ENCODE measurements around the gene THY1. TPM values are rescaled to one million over a fixed set of nuclear protein-coding genes. Genes with fewer than 3 reads are reported as not detected.

THY1 gene
- total and polyA plus RNA-seq, 9 of the 15 experiments (the other 6 are each of a cell fraction or from before 2014, with no cell fraction given) = 0.07 to 0.40 (median 0.16) TPM; not detected in 5

DNA sequence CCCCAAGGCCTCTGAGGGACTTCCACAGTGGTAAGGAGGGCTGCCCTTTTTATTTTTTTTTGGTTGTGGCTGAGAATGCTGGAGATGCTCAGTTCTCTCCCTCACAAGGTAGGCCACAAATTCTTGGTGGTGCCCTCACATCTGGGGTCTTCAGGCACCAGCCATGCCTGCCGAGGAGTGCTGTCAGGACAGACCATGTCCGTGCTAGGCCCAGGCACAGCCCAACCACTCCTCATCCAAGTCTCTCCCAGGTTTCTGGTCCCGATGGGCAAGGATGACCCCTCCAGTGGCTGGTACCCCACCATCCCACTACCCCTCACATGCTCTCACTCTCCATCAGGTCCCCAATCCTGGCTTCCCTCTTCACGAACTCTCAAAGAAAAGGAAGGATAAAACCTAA lies 4.2 kb downstream of the THY1 start:
- intact Hi-C loops (cut with micrococcal nuclease) (no loop called here), in situ Hi-C loops (cut with MboI) (no loop called here)
- no peaks in the 10 kb centered on the region for H3K79me2 ChIP-seq (ENCODE audit: control insufficient read depth, insufficient read depth, low read length)
- no peak overlapping the region for H3K4me3 ChIP-seq
- DNase-seq (ENCODE audit: extremely low read depth in 1 of 4, low spot score in 3 of 4) (no peak), FAIRE-seq (no peak), ATAC-seq (no peak)
- H3K9me1 ChIP-seq (ENCODE audit: control insufficient read depth, insufficient read depth, low read length) = no peaks in the 10 kb centered on the region
- H3K4me1 ChIP-seq (replicated peaks in 1 of 2; ENCODE audit: control insufficient read depth in 2 of 2, insufficient read depth in 2 of 2, low read length in 2 of 2) = peaks cover 0 to 16% of the 10 kb centered on the region in 2 experiments; a peak in 2 of 5 replicates
- POLR2A ChIA-PET = no interaction called here
- H4K20me1 ChIP-seq (replicated peaks; ENCODE audit: control insufficient read depth, insufficient read depth, low read length) = 0 out of 2 replicates have a peak, but pooled peaks cover 2% of the 10 kb centered on the region
- H3K9ac ChIP-seq (ENCODE audit: insufficient read depth in 1 of 2, low read depth in 2 of 2, low read length in 2 of 2) = no peak overlapping the region
- 38% methylated on average over 4 of the region's 4 CpGs for WGBS (ENCODE audit: insufficient coverage, low coverage, missing lambda C conversion rate)
- CTCF ChIA-PET (ENCODE audit: low intra/inter-chr PET ratio) = no interaction called here
- H3K27me3 ChIP-seq (ENCODE audit: control insufficient read depth in 2 of 2, insufficient read depth in 2 of 2, low read length in 2 of 2) = peaks cover 0 to 16% of the 10 kb centered on the region in 2 experiments; a peak in 1 of 5 replicates
- H3K9me3 ChIP-seq (replicated peaks; ENCODE audit: control insufficient read depth, insufficient read depth, low read depth, low read length) = no peaks in the 10 kb centered on the region
- TF ChIP-seq, protein P1, sequence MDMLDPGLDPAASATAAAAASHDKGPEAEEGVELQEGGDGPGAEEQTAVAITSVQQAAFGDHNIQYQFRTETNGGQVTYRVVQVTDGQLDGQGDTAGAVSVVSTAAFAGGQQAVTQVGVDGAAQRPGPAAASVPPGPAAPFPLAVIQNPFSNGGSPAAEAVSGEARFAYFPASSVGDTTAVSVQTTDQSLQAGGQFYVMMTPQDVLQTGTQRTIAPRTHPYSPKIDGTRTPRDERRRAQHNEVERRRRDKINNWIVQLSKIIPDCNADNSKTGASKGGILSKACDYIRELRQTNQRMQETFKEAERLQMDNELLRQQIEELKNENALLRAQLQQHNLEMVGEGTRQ (CRISPR knock-in tag; IDR thresholded peaks at IDR 0.05) = no peak
- no peak overlapping the region for H3K27ac ChIP-seq (ENCODE audit: extremely low read depth, low read depth, low read length)
- no peak overlapping the region for H3K4me2 ChIP-seq (ENCODE audit: insufficient read depth, low read length)
- H2AFZ ChIP-seq (ENCODE audit: low read depth, low read length) = no peak overlapping the region
- no TSS peak for BruUV-seq (replicated peaks)
- no peaks in the 10 kb centered on the region for H3K36me3 ChIP-seq (ENCODE audit: control insufficient read depth, insufficient read depth, low read length)

DNA sequence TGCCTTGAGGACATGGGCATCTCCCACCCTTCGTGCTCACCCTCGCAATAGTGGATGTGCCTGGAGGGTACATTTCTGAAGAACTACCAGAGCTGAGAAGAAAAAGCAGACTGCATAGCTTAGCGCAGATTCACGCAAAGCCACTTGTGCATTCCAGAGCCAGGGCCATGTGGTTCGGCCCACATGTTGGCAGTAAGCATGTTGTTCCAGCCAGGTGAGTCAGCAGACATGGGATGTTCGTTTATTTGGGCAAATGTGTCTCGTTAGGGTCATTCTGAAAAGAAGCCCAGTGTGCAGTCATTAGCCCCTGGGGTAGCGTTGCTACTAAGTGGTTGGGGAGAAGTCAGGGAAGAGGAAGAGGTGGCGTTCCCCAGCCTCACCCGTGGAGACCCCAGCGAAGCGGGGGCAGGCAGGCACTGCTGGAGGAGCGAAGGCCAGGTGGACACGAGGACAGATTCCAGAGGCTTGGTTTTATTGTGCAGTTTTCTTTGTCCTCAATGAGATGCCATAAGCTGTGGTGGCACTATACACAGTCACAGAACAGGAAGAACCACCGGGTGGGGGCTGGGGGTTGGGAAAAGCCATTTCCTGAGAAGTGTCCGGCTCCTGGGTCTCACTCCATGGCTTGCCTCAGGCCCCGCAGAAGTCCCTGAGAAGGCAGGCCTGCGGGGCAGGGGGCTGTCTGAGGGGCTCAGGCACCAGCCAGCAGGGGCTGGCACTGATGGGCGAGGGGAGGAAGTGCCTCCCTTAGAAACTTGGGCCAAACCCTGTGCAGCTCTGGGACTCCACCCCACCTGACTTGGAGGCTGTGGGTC lies 5.0 kb downstream of the THY1 start:
- Histone ChIP-seq H3K27me3 (ENCODE audit: control insufficient read depth in 2 of 2, insufficient read depth in 2 of 2, low read length in 2 of 2) (peaks cover 0 to 16% of the 10 kb centered on the region in 2 experiments; a peak in 1 of 5 replicates), H3K79me2 (ENCODE audit: control insufficient read depth, insufficient read depth, low read length) (no peaks in the 10 kb centered on the region), H3K9me1 (ENCODE audit: control insufficient read depth, insufficient read depth, low read length) (no peaks in the 10 kb centered on the region), H3K4me2 (ENCODE audit: insufficient read depth, low read length) (no peak overlapping the region), H4K20me1 (replicated peaks; ENCODE audit: control insufficient read depth, insufficient read depth, low read length) (0 out of 2 replicates have a peak, but pooled peaks cover 2% of the 10 kb centered on the region), H2AFZ (ENCODE audit: low read depth, low read length) (no peak overlapping the region), H3K9ac (ENCODE audit: insufficient read depth in 1 of 2, low read depth in 2 of 2, low read length in 2 of 2) (no peak overlapping the region), H3K36me3 (ENCODE audit: control insufficient read depth, insufficient read depth, low read length) (no peaks in the 10 kb centered on the region), H3K9me3 (replicated peaks; ENCODE audit: control insufficient read depth, insufficient read depth, low read depth, low read length) (no peaks in the 10 kb centered on the region), H3K4me1 (replicated peaks in 1 of 2; ENCODE audit: control insufficient read depth in 2 of 2, insufficient read depth in 2 of 2, low read length in 2 of 2) (peaks cover 0 to 12% of the 10 kb centered on the region in 2 experiments; a peak in 2 of 5 replicates), H3K4me3 (no peak overlapping the region), H3K27ac (ENCODE audit: extremely low read depth, low read depth, low read length) (no peak overlapping the region)
- intact Hi-C loops (cut with micrococcal nuclease) (no loop called here), in situ Hi-C loops (cut with MboI) (no loop called here)
- TF ChIP-seq ZFP30 (CRISPR knock-in tag; IDR thresholded peaks at IDR 0.05; ENCODE audit: borderline replicate concordance) = no peak
- no peak for TF ChIP-seq ZFP36 (IDR thresholded peaks at IDR 0.05; ENCODE audit: low read depth, low read length, partially characterized antibody)
- TF ChIP-seq ARID1B (IDR thresholded peaks at IDR 0.05) = no peak
- no peak for TF ChIP-seq ZNF436 (CRISPR knock-in tag; IDR thresholded peaks at IDR 0.05)
- BruUV-seq (replicated peaks) = no TSS peak
- CTCF ChIA-PET (ENCODE audit: low intra/inter-chr PET ratio) = no interaction called here
- ATAC-seq (no peak), DNase-seq (ENCODE audit: extremely low read depth in 1 of 4, low spot score in 3 of 4) (peak in 1 of 4 experiments; percentile 3), FAIRE-seq (no peak)
- POLR2A ChIA-PET = no interaction called here
- 53% methylated on average over 17 of the region's 19 CpGs for WGBS (ENCODE audit: insufficient coverage, low coverage, missing lambda C conversion rate)
